ENCODE measurements around the gene UST.
"Not testable (repeated sequence)": the region's sequence is repeated elsewhere in the genome, so short reads cannot be mapped to it uniquely, and the experiment has no call there.

The UST gene

GRCh38 chr6:148866657-148867268 is 119.9 kb downstream of the UST start:
- no peak for DNase-seq (ENCODE audit: low read depth in 2 of 2, low spot score in 1 of 2)

- DNase-seq (ENCODE audit: low read depth in 2 of 2, low spot score in 1 of 2): no peak
Measured at GRCh38 chr6:148867862-148868261, 121.0 kb downstream of the UST start.

- DNase-seq (ENCODE audit: low read depth in 2 of 2, low spot score in 1 of 2): no peak
Measured at GRCh38 chr6:148868314-148868713, 121.5 kb downstream of the UST start.

GRCh38 chr6:148868901-148869300 is 122.1 kb downstream of the UST start:
- DNase-seq (ENCODE audit: low read depth in 2 of 2, low spot score in 1 of 2): no peak

- no peak for DNase-seq (ENCODE audit: low read depth in 2 of 2, low spot score in 1 of 2)
Measured at GRCh38 chr6:148869585-148869984, 122.8 kb downstream of the UST start.

GRCh38 chr6:148873154-148873553 is 126.3 kb downstream of the UST start:
- no peak for DNase-seq (ENCODE audit: low read depth in 2 of 2, low spot score in 1 of 2)

- DNase-seq (ENCODE audit: low read depth in 2 of 2, low spot score in 1 of 2): no peak
Measured at GRCh38 chr6:148873868-148874267, 127.0 kb downstream of the UST start.

GRCh38 chr6:148874698-148875293 is 128.0 kb downstream of the UST start:
- no peak for DNase-seq (ENCODE audit: low read depth in 2 of 2, low spot score in 1 of 2)

- DNase-seq (ENCODE audit: low read depth in 2 of 2, low spot score in 1 of 2): no peak
Measured at GRCh38 chr6:148878683-148879082, 131.9 kb downstream of the UST start.

GRCh38 chr6:148880742-148881141 is 133.9 kb downstream of the UST start:
- not testable (repeated sequence) for DNase-seq (ENCODE audit: low read depth in 2 of 2, low spot score in 1 of 2)

- DNase-seq (ENCODE audit: low read depth in 2 of 2, low spot score in 1 of 2): no peak
Measured at GRCh38 chr6:148881593-148882311, 134.9 kb downstream of the UST start.

- no peak for DNase-seq (ENCODE audit: low read depth in 2 of 2, low spot score in 1 of 2)
Measured at GRCh38 chr6:148883270-148883669, 136.4 kb downstream of the UST start.

- no peak for DNase-seq (ENCODE audit: low read depth in 2 of 2, low spot score in 1 of 2)
Measured at GRCh38 chr6:148884461-148884860, 137.6 kb downstream of the UST start.

- no peak for DNase-seq (ENCODE audit: low read depth in 2 of 2, low spot score in 1 of 2)
Measured at GRCh38 chr6:148885136-148885865, 138.5 kb downstream of the UST start.

- no peak for DNase-seq (ENCODE audit: low read depth in 2 of 2, low spot score in 1 of 2)
Measured at GRCh38 chr6:148885925-148886845, 139.4 kb downstream of the UST start.

GRCh38 chr6:148887181-148887580 is 140.4 kb downstream of the UST start:
- DNase-seq (ENCODE audit: low read depth in 2 of 2, low spot score in 1 of 2): no peak

GRCh38 chr6:148888856-148889255 is 142.0 kb downstream of the UST start:
- DNase-seq (ENCODE audit: low read depth in 2 of 2, low spot score in 1 of 2): no peak

- DNase-seq (ENCODE audit: low read depth in 2 of 2, low spot score in 1 of 2): no peak
Measured at GRCh38 chr6:148890096-148890495, 143.3 kb downstream of the UST start.

GRCh38 chr6:148890652-148891404 is 144.0 kb downstream of the UST start:
- DNase-seq (ENCODE audit: low read depth in 2 of 2, low spot score in 1 of 2): no peak

- no peak for DNase-seq (ENCODE audit: low read depth in 2 of 2, low spot score in 1 of 2)
Measured at GRCh38 chr6:148891405-148891783, 144.6 kb downstream of the UST start.

All from stimulated activated CD8-positive, alpha-beta memory T cell treated with anti-CD3 and anti-CD28 coated beads, Interleukin-4, amount 100 ng/mL, for 4 hours (primary cell).